Measurements from ENCODE around the gene PURA. TPM values are rescaled to one million over a fixed set of nuclear protein-coding genes. Genes with fewer than 3 reads are reported as not detected.

The PURA gene
- total RNA-seq, 1 donor = 29.7 TPM

Other genes with a start within 250 kb of the PURA start
- 0.72 and 0.88 TPM in 2 replicates for gene NRG2, start 70.8 kb upstream of the PURA start, total RNA-seq
- 10.5 and 13.0 TPM in 2 replicates for gene IGIP, start 11.8 kb downstream of the PURA start, total RNA-seq
- 24.2 and 27.9 TPM in 2 replicates for gene CYSTM1, start 61.1 kb downstream of the PURA start, total RNA-seq
- gene PFDN1, start 189.0 kb downstream of the PURA start, total RNA-seq = 58.3 and 65.9 TPM in 2 replicates
- gene HBEGF, start 232.5 kb downstream of the PURA start, total RNA-seq = 1.8 and 2.5 TPM in 2 replicates
- gene SLC4A9, start 246.1 kb downstream of the PURA start, total RNA-seq = not detected in 2 replicates